ENCODE data around the gene HEPN1. TPM values are rescaled to one million over a fixed set of nuclear protein-coding genes. Genes with fewer than 3 reads are reported as not detected.

HEPN1 gene
- total RNA-seq, 2 donors from 2014 or later, result not detected

DNA sequence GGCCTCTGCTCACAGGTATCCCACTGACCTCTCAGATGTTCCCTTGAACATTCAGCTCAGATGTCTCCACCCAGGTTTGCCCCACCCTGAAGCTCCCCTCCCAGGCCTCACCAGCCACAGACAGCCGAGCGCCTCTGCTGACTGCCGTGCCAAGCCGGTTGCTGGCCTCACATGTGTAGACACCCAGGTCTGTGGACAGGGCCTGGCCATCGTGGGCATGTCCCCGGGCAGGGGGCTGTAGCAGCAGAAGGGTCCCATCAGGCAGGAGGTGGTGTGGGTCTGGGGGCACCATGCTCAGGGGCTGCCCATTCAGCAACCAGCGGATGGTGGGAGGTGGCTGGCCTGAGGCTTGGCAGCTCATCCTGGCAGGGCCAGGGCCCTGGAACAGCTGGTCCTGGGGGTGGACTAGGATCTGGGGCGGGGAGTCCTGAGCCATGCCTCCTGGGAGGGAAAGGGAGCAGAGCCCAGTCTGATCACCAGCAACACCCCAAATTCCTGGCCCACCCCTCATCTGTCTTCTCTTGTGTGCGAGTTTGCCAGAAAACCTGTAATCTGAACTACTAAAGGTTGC lies 22.1 kb upstream of the HEPN1 start:
- peak; percentile 31 to 62 for ATAC-seq
- intact Hi-C loops (cut with DNase I), result no loop called here
- DNase-seq, result peak; percentile 53

DNA sequence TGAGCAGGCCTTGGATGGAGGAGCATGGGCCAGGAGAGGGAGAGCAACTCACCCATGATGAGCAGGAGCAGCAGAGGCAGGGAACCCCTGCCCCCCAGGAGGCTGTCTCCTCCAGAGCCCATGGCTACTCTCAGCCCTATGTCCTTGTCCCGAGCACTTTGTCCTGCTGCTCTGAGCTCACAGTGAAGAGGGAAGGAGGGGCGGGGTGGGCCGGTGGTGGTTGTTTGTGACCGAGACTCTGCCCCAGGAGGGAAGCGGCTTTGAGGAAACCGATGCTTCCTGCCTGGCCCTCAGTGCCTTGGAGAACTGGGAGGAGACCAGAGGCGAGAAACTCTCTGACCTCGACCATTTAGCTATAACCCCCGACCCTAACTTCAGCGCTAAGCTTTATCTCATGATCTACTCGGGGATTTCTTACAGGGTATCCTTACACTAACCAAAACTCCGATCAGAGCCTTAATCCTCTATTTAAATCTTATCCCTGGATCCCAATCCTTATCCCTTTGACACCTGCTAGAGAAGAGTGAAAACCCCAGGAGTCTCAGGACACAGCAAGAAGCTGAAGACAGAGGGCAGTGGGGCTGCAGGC lies 21.3 kb upstream of the HEPN1 start, which contains the start of gene ROBO4:
Gene ROBO4, minus strand, starts transcription at position 192 of the 589 bp plus-strand sequence. Its CDS starts 70 bp downstream, at position 122.
- intact Hi-C loops (cut with DNase I), result no loop called here
- DNase-seq (peak; percentile 76), ATAC-seq (peak; percentile 39 to 42)

DNA sequence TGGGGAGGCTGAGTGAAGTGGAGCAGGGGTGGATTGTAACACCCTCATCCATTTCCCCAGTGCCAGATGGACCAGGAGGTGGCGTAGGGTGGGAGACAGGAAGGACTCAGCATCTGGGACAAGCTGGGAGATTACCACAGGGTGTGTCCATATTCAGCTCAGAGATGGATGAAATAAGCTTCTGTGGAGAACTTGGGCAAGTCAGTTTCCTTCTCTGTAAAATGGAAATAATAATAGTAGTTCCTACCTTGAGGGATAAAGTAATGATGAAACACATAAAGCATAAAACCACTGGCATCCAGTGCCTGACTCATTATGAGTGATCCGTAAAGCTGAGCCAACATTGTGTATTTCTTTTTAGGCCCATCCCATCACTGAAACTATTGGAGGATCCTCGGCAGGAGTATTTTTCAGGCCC lies 20.8 kb upstream of the HEPN1 start:
- intact Hi-C loops (cut with DNase I), result no loop called here
- no peak for DNase-seq
- peak; percentile 20 to 63 for ATAC-seq

DNA sequence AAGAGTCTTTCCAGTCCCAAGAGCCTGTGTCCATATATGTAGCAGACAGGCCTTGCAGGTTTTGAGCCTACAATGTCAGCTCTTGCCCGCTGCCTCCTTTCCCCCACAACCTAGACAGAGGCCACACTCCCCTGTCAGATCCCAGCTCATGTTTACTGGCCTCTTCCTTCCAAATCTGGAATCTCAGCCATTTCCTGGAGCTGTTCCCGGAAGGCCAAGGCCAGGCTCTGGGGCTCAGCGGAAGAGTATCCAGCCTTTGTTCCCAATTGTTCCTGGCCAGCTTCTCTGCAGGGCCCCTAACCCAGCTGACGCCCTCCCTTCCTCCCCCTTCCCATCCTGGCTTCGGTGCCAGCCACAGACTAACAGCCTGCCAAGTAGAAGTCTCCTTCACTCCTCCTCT lies 20.3 kb upstream of the HEPN1 start:
- peak; percentile 72 for DNase-seq
- intact Hi-C loops (cut with DNase I), result no loop called here

DNA sequence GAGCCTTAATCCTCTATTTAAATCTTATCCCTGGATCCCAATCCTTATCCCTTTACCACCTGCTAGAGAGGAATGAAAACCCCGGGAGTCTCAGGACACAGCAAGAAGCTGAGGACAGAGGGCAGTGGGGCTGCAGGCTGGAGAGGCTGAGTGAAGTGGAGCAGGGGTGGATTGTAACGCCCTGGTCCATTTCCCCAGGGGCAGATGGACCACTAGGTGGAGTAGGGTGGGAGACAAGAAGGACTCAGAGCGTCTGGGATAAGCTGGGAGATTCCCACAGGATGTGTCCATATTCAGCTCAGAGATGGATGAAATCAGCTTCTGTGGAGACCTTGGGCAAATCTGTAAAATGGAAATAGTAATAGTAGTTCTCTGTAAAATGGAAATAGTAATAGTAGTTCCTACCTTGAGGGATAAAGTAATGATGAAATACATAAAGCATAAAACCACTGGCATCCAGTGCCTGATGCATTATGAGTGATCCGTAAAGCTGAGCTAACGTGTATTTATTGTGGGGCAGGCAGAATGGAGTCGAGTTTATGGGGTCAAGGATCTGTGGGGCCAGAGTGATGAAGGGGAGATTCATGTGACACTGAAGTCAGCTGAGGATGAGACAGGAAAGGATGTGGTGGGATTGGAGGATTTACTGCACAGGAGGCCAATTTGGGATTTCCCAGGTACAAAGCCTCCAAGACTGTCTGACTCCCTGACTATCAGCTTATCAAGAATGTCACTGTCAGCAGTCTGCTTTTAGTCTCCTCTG lies 19.5 kb upstream of the HEPN1 start:
- DNase-seq (no peak), ATAC-seq (no peak)
- intact Hi-C loops (cut with DNase I), result no loop called here

More for the DNA sequence above, 20.3 kb upstream of the HEPN1 start:
- ATAC-seq, result peak; percentile 47 to 72

DNA sequence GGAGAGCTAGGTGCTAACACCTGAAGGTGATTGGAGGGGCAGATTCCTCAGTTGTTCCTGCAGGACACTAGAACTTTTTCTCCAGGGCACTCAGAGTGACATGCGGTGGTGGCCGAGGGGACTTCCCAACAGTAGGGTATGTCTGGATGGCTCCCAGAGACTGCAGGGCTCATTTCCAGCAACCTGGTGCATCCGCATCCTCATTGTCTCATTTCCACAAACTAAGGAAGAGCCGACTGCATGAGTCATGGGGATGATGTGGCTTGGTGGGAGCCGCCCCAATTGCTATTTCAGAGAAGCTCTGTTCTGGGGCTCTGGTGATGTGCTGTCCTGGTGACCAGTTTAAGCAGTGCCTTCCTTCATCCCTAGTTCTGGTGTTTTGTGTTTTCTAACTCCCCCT lies 18.6 kb upstream of the HEPN1 start:
- ATAC-seq, result peak in 1 of 2 donors; percentile 31
- intact Hi-C loops (cut with DNase I), result no loop called here
- peak; percentile 61 for DNase-seq

DNA sequence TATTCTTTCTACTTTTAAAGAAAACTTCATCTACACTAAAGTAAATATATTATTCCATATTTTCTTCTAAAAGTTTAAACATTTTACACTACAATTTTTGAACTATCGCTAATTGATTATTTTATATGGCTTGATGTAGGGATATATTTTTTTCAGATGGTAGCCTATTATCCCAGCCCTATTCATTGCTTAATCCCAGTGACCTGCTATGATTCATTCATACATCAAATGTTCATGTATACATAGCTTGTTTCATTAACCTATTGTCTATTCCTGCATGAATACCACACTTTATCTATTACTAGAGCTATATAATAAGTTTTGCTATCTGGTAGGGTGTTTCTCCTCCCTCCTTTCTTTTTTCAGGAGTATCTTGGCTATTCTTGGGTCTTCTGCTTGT lies 16.4 kb upstream of the HEPN1 start:
- DNase-seq (no peak), ATAC-seq (no peak)
- intact Hi-C loops (cut with DNase I), result no loop called here

DNA sequence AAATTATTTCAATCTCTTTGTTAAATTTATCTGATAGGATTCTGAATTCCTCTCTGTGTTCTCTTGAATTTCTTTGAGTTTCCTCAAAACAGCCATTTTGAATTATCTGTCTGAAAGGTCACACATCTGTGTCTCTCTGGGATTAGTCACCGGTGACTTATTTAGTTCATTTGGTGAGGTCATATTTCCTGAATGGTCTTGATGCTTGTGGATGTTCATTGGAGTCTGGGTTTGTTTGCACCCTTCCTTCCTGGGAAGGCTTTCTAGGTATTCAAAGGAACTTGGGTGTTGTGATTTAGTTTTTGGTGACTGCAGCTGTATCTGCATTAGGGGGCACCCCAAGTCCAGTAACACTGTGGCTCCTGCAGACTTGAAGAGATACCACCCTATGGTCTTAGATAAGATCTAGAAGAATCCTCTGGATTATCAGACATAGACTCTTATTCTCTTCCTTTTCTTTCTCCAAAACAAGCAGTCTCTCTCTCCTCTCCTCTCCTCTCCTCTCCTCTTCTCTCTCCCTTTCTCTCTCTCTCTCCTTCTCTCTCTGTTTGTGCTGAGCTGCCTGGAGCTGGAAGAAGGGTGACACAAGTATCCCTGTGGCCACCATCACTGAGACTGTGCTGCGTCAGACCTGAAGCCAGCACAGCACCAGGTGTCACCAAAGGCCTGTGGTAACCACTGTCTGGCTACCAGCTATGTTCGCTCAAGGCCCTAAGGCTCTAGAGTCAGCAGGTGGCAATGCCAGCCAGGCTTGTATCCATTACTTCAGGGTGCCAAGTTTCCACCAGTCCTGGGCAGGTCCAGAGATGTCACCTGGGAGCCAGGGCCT lies 3.3 kb upstream of the HEPN1 start:
- DNase-seq, result no peak
- ATAC-seq, result no peak
- intact Hi-C loops (cut with DNase I), result no loop called here

DNA sequence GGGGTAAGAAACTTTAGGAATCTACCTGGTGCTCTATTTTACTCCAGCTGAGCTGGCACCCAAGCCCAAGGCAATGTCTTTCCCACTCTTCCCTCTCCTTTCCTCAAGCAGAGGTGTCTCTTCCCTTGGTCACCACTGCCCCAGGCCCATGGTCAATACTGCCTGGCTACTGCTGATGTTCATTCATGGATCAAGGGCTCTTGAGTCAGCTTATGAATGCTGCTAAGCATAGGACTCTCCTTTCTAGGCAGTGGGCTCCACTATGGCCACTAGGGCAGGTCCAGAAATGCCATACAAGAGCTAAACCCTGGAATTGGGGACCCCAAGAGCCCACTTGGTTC lies 2.7 kb upstream of the HEPN1 start:
- DNase-seq (no peak), ATAC-seq (no peak)
- intact Hi-C loops (cut with DNase I), result no loop called here

DNA sequence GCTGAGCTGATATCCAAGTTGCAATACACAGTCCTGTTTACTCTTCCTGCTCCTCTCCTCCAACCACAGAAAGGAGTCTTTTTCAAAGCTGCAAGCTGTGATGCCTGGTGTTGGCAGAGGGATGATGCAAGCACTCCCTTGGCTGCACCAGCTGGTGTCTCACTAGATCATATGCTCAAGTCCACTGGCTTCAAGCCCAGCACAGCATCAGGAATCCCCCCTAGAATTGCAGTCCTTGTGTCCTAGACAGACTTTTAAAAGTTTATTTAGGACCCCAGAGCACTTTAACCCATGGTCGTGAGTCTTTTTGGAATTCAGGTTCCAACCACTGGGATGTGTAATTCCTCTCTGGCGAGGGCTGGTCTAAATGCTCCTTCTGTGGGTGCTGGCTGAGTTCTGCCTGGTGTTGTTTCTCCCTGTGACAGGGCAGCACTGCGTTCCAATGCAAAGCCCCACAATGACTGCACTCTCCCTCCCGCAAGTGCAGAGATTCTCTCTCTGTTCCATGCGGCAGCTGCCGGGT lies 1.9 kb upstream of the HEPN1 start:
- intact Hi-C loops (cut with DNase I), result no loop called here
- ATAC-seq, result no peak

DNA sequence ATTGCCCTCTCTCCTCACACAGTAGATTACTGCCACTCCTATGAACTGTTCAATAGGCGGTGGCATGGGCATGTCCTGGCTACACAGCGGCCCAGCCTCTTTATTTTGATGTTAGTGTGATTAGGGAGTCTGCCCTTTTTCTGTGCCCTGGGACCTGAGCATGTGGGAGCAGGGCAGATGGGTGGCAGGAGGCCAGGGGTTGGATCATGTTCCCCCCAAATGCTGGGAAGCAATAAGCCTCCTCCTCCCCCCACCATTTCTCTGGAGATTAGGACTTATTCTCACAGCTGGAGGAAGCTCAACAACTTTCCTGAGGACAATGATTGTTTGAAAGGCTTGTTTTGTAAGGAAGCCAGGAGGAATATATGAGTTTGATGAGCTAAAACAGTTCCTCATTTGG lies 848 bp downstream of the HEPN1 start:
- intact Hi-C loops (cut with DNase I), result no loop called here
- no peak for ATAC-seq
- no peak for DNase-seq

More for the DNA sequence above, 1.9 kb upstream of the HEPN1 start:
- no peak for DNase-seq

DNA sequence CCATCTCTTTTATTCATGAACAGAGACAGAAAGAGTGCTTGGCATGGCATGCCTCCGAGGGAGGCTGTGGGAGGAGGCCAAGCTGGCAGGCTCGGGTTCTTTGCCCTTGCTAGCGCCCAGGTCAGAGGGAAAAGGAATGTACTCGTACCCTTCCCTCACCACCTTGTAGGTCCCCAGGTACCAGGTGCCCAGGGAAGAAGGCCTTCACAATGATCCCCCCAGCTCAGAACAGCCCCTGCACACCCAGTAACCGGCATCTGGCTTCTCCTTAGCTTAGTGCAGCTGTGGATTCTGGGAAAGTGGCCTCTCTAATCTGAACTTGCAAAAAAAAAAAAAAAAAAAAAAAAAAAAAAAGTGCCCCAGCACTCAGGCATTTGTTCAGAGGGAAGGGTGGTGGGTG lies 1.3 kb downstream of the HEPN1 start:
- DNase-seq, result no peak
- no peak for ATAC-seq
- intact Hi-C loops (cut with DNase I), result no loop called here

DNA sequence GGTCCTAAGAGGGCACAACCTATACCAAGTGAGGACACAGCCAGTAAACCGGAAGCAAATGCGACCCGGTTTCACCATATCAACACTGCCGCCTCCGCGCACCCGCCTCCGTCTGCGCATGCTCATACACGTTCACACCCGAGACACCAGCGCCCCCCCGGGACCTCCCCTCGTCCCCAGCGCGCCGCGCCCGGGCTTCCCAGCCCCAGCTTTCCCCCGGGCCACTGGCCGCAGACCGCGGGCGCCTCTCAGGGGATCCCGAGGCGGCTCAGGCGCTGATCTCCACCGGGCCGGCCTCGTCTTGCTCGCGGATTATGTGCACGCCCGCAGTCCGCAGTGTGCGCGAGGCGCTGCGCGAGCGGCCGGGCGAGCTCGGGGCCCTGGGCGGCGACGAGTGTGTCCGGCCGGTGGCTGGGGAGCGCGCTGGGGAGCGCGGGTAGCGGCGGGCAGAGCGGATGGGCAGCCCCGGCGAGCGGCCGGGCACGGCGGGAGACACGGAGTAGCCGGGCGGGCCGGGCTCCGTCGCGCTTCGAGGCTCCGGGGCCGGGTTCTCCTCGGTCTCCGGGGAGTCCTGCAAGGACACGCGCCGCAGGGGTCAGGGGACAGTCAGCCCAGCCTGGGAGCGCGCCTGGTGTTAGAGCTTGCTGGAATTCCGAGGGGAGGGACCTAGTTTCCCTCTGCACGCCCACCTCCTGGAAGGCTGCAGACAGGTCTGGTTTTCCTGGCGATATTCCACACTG lies 2.0 kb downstream of the HEPN1 start:
- DNase-seq (peak; percentile 89), ATAC-seq (peak; percentile 79 to 86)
- intact Hi-C loops (cut with DNase I), result no loop called here

DNA sequence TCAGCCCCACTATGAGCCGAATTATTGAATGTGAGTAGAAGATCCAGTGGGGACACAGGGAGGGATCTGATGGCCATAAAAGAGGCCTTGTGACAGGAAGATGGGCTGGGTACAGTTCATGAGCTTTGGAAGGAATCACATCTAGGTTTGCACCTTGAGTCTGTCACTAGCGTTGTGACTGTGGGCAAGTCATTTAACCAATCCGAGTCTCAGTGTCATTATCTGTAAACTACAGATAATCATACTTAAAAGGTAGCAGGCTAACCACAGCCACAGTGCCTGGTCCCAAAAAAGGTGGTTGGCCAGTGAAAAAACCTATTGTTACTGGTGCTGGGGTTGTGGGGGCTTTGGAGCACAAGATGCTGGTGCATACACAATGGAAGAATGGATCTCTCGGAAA lies 3.8 kb downstream of the HEPN1 start:
- DNase-seq (no peak), ATAC-seq (no peak)
- intact Hi-C loops (cut with DNase I), result no loop called here

DNA sequence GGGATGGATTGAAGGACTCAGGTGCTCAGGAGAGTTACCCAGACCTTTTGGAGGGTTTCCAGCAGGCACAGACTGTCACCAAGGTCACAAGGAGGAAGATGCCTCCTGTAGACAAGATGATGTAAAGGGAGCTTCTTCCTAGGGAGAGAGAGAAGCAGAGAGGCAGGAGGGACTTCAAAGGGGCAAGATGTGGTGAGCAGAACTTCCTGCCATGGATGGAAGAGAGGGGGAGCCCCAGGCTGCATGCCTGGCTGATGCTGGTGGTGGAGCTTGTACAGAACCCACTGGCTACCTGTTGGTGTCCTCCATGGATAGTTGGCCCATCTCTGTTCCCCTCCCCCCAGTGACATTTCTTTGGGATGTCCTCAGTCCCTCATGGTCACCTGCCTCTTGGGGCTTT lies 4.2 kb downstream of the HEPN1 start:
- intact Hi-C loops (cut with DNase I), result no loop called here

DNA sequence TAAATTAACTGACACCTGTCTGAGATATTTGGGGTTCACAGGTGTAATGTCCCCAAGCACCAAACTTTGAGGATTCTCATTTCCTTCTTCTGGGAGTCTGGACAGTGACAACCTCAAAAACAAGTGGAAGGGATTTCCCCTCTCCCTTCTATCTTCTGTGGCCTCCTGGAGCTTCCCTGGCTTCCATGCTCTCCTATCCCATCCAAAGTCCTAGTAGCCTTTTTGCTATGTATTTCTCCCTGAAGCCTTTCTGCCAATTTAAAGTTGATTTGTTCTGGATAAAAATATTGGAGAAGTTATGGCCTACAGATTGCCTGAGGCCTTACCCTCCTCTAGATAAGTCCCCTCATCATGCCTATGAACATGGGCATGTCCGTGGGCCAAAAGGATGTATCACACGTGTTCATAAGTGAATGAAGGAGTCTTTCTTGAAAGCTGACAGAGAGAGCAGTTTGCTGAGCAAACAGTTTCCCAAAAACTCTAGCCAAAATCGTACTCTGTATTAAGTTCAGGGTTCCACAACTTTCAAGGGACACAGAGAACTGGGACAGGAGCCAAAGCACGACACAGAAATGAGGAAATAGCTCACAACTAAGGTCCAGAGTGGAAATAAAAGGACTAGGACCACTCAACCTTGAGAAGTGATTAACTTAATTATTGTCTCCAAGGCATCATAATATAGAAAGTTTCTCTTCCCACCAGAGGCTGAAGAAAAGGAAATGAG lies 10.1 kb downstream of the HEPN1 start:
- intact Hi-C loops (cut with DNase I), result no loop called here
- DNase-seq, result no peak

More for the DNA sequence above, 4.2 kb downstream of the HEPN1 start:
- no peak for ATAC-seq
- no peak for DNase-seq

DNA sequence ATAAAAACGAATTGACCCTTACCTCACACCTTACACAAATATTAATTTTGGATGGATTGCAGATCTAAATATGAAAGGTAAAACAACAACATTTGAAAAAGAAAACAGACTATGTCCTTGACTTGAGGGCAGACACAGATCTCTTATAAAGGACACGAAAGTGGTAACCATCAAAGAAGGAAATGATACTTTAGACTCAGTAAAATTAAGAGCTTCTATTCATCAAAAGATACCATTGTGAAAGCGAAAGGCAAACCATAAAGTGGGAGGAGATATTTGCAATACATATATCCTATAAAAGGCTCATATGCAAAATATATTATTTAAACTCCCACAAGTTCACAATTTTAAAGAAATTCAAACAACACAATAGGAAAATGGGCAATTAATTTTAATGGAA lies 11.7 kb downstream of the HEPN1 start:
- ATAC-seq (no peak), DNase-seq (no peak)
- intact Hi-C loops (cut with DNase I), result no loop called here

More for the DNA sequence above, 10.1 kb downstream of the HEPN1 start:
- ATAC-seq, result peak in 1 of 2 donors; percentile 83

DNA sequence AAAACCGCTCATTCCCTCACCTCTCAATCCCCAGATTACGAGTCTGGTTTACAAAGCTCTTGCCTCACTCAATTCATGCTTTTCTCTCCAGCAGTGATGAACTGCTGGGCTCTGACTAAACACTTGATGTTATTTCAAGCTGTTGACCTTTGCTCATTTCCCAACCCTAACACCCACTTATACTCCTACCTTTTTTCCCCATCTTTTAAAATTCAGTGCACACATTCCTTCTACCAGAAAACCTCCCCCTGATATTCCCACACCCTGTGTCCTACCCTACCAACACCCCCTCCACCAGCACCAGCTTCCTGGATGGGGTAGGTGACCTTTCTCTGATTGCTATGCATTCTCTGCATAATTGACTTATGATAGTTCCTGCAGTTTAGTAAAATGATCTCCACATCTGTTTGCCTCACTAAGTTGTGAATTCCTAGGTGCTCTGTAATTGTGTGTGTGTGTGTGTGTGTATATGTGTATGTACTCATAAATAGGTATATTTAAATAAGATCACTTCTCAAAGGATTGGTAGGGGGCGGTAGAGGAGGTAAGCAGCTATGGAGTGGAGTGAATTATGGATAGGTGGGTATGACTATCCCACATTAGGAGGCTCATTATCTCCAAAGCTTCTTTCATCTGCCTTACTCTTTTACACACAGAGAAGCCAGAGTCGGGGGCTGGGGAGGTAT lies 16.0 kb downstream of the HEPN1 start:
- ATAC-seq (peak; percentile 41 to 89), DNase-seq (no peak)
- intact Hi-C loops (cut with DNase I), result no loop called here
